T-helper 2 cell treated with Interferon-gamma antibody and Interleukin-4, amounts not matched to agents 100 ng/mL and 5 ng/mL, for 36 hours (primary cell): ENCODE results near the gene ETV5. TPM values are rescaled to one million over a fixed set of nuclear protein-coding genes. Genes with fewer than 3 reads are reported as not detected.

ENCODE experiments used
- intact Hi-C: fragments of 100-400 bp; cut with micrococcal nuclease; formaldehyde crosslinking; loops from one replicate; pipeline ENCODE4 v1.15.1; 2023
- total RNA-seq: library from RNA; stranded (reverse); gene quantifications from 2 replicates; pipeline ENCODE4 v1.2.3, GENCODE V29; 2022

ETV5 gene
- 0.16 and 0.23 TPM in 2 replicates for total RNA-seq

GRCh38 chr3:186108941-186109865 is at the start of gene ETV5:
Gene ETV5, minus strand, starts transcription at chr3:186109089. Its CDS starts 3,221 bp downstream, at chr3:186105868.
- intact Hi-C loops: loop anchor here (1.0 to 10.0 kb wide), 4 partner anchors 48 to 172 kb away; no protein-coding TSS in a partner anchor

GRCh38 chr3:186154641-186155040 is 45.8 kb upstream of the ETV5 start:
- intact Hi-C loops: no loop called here

- intact Hi-C loops: no loop called here
These were observed 44.0 kb upstream of the ETV5 start for GRCh38 chr3:186152889-186153292.

GRCh38 chr3:186152361-186152798 is 43.5 kb upstream of the ETV5 start:
- intact Hi-C loops: no loop called here

GRCh38 chr3:186151077-186151971 is 42.4 kb upstream of the ETV5 start:
- intact Hi-C loops: no loop called here

- intact Hi-C loops: no loop called here
These were observed 41.3 kb upstream of the ETV5 start for GRCh38 chr3:186150041-186150830.

GRCh38 chr3:186149319-186149960 is 40.6 kb upstream of the ETV5 start:
- intact Hi-C loops: no loop called here

- intact Hi-C loops: no loop called here
These were observed 35.4 kb upstream of the ETV5 start for GRCh38 chr3:186144257-186144656.

- intact Hi-C loops: no loop called here
These were observed 34.4 kb upstream of the ETV5 start for GRCh38 chr3:186143250-186143649.

GRCh38 chr3:186142393-186142932 is 33.6 kb upstream of the ETV5 start:
- intact Hi-C loops: no loop called here

GRCh38 chr3:186141790-186142189 is 32.9 kb upstream of the ETV5 start:
- intact Hi-C loops: no loop called here

GRCh38 chr3:186138272-186138981 is 29.5 kb upstream of the ETV5 start:
- intact Hi-C loops: no loop called here

- intact Hi-C loops: no loop called here
These were observed 28.3 kb upstream of the ETV5 start for GRCh38 chr3:186137051-186137685.

GRCh38 chr3:186133980-186134379 is 25.1 kb upstream of the ETV5 start:
- intact Hi-C loops: no loop called here

- intact Hi-C loops: no loop called here
These were observed 23.6 kb upstream of the ETV5 start for GRCh38 chr3:186132487-186132886.

GRCh38 chr3:186129206-186129605 is 20.3 kb upstream of the ETV5 start:
- intact Hi-C loops: no loop called here

GRCh38 chr3:186128158-186128557 is 19.3 kb upstream of the ETV5 start:
- intact Hi-C loops: no loop called here

- intact Hi-C loops: no loop called here
These were observed 18.6 kb upstream of the ETV5 start for GRCh38 chr3:186127463-186127862.

GRCh38 chr3:186125118-186125517 is 16.2 kb upstream of the ETV5 start:
- intact Hi-C loops: no loop called here
